GM18499 (cell line): ENCODE results near the gene FDX1.

Source experiments
- ATAC-seq: cut with Tn5 transposase; IDR thresholded peaks from one replicate; pipeline ENCODE4 v1.9.1; 2021; ENCODE audit warnings: moderate number of reproducible peaks; ENCODE audit not compliant: insufficient read depth, unreplicated experiment

FDX1 gene

GRCh38 chr11:110455718-110456117 lies 26.0 kb downstream of the FDX1 start:
- no peak for ATAC-seq

- ATAC-seq, result no peak
These were observed 33.4 kb downstream of the FDX1 start for GRCh38 chr11:110463153-110463552.

GRCh38 chr11:110465231-110465630 lies 35.5 kb downstream of the FDX1 start:
- no peak for ATAC-seq

- ATAC-seq, result no peak
These were observed 37.8 kb downstream of the FDX1 start for GRCh38 chr11:110467556-110467955.

GRCh38 chr11:110468121-110468520 lies 38.4 kb downstream of the FDX1 start:
- no peak for ATAC-seq

- ATAC-seq, result no peak
These were observed 39.4 kb downstream of the FDX1 start for GRCh38 chr11:110469127-110469526.

GRCh38 chr11:110470716-110471115 lies 41.0 kb downstream of the FDX1 start:
- ATAC-seq, result no peak

- ATAC-seq, result no peak
These were observed 41.6 kb downstream of the FDX1 start for GRCh38 chr11:110471371-110471770.

GRCh38 chr11:110472858-110473257 lies 43.1 kb downstream of the FDX1 start:
- no peak for ATAC-seq

GRCh38 chr11:110473706-110474105 lies 44.0 kb downstream of the FDX1 start:
- no peak for ATAC-seq

GRCh38 chr11:110474578-110474977 lies 44.8 kb downstream of the FDX1 start:
- no peak for ATAC-seq

- no peak for ATAC-seq
These were observed 45.9 kb downstream of the FDX1 start for GRCh38 chr11:110475671-110476070.

- no peak for ATAC-seq
These were observed 48.7 kb downstream of the FDX1 start for GRCh38 chr11:110478410-110478809.

- no peak for ATAC-seq
These were observed 49.7 kb downstream of the FDX1 start for GRCh38 chr11:110479108-110480101.

GRCh38 chr11:110481523-110481922 lies 51.8 kb downstream of the FDX1 start:
- no peak for ATAC-seq

GRCh38 chr11:110486156-110486555 lies 56.4 kb downstream of the FDX1 start:
- no peak for ATAC-seq

- ATAC-seq, result no peak
These were observed 58.7 kb downstream of the FDX1 start for GRCh38 chr11:110488446-110488845.

GRCh38 chr11:110490886-110491285 lies 61.1 kb downstream of the FDX1 start:
- no peak for ATAC-seq

GRCh38 chr11:110491577-110492320 lies 62.0 kb downstream of the FDX1 start:
- no peak for ATAC-seq

GRCh38 chr11:110492321-110492685 lies 62.6 kb downstream of the FDX1 start:
- ATAC-seq, result no peak

GRCh38 chr11:110493346-110493745 lies 63.6 kb downstream of the FDX1 start:
- no peak for ATAC-seq
